ENCODE results near the gene TUNAR.

Gene TUNAR

GRCh38 chr14:95875831-95876760 is 536 bp upstream of the TUNAR start:
- no peak for DNase-seq

DNA sequence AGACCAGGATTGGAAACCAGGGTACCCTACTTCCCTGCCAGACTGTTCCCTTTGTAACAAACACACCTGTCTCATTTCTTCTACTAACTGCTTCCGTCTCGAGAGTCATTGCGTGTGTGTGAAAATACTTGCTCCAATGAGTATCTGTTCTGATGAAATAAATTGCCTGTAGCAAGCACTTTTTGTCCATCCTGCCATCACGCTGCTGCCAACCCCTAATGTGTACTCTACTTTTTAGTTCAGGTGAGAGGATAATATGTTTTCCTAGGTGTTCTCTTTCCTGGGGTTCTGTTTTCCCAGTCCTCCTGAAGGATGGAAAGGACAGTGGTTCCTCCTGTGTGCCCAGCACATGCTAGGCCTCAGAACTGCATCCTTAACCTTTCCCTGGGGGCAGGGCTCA is 1.0 kb downstream of the TUNAR start:
- no peak for DNase-seq

DNA sequence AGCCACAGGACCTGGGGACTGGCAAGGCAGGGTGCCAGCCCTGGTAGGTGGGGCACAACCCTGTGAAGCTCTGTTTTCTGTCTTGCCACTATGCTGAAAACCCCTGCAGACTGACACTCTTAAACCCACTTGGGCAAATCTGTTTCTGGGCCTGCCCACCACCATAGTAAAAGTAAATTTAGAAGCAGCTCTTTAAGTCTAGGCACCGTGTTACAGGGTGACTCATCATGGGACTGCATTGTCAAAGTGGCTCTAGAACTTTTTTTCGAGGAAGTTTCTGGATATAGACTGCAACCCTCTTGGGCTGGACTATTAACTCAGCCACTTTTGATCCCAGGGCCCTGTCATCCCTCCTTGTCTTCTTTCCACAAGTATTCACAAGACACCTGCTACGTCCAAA is 7.7 kb downstream of the TUNAR start:
- DNase-seq: no peak

DNA sequence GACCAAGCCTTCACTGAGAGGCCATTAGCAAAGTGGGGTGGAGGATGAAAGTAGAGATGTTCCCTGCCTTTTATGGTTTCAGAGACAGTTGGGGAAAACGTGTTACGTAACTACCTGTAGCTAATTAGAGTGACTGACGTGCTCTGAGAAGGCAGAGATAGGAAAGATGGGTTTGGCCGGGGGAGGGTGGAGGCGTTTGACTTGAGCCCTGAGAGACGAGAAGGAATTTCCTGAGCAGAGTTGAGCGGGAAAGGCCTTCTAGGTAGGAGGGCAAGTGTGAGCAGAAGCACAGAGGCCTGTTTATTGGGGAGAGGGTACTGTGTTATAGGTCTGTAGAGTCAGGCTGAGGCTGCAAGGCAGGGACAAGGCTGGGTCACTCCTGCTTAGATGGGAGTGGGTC is 8.6 kb downstream of the TUNAR start:
- no peak for DNase-seq

- DNase-seq: no peak
Measured at GRCh38 chr14:95885866-95886265, 9.2 kb downstream of the TUNAR start.

GRCh38 chr14:95886366-95887056 is 9.9 kb downstream of the TUNAR start:
- DNase-seq: no peak

GRCh38 chr14:95887351-95887750 is 10.7 kb downstream of the TUNAR start:
- DNase-seq: no peak

GRCh38 chr14:95889236-95889979 is 12.8 kb downstream of the TUNAR start:
- no peak for DNase-seq

DNA sequence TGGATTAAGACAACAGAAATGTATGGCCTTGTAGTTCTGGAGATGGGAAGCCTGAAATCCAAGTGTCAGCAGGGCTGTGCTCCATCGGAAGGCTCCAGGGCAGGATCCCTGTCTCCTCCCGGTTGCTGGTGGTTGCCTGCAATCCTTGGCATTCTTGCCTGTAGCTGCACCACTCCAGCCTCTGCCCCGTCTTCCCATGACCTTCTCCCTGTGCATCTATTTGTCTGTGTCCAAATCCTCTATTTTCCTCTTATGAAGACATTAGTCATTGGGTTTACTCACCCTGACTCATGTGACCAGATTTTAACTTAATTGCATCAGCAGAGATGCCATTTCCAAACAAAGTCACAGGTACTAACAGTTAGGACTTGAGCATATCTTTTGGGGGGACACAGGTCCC is 15.1 kb downstream of the TUNAR start:
- no peak for DNase-seq

DNA sequence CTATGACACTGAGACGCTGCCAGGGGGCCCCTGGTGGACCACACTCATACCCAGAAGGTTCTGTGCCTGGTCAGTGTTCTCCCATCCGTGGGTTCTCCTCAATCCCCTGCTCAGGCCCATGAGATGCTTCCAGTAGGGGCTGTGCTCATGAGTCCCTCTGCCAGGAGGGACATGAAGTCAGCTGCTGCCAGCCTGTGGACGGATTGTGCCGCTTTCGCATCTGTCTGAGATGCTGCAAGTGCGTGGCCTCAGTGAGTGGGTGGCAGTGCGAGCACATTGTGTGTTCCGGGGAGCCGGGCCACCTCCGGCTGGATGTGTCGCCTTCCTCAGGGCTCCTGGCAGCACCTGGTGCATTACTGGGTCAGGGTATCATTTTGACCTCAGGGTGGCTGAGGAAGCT is 15.5 kb downstream of the TUNAR start:
- DNase-seq: no peak

DNA sequence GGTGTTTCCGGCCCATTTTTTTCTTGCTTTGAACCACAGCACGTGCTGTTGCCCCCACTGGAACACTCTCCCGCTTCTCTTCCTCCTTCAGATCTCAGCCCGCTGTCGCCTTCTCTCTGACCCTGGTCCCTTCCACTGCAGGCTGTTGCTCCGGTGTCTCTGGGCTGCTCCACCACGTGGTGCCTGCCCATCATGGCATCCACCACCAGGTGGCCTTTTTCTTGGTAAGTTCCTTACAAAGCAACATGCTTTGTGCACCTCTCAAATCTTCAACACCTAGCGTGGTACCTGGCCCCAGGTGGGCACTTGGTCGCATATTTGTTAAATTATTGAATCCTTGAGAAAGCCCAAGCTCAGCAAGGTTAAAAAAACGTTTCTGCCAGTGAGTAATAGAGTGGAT is 19.1 kb downstream of the TUNAR start:
- no peak for DNase-seq

DNA sequence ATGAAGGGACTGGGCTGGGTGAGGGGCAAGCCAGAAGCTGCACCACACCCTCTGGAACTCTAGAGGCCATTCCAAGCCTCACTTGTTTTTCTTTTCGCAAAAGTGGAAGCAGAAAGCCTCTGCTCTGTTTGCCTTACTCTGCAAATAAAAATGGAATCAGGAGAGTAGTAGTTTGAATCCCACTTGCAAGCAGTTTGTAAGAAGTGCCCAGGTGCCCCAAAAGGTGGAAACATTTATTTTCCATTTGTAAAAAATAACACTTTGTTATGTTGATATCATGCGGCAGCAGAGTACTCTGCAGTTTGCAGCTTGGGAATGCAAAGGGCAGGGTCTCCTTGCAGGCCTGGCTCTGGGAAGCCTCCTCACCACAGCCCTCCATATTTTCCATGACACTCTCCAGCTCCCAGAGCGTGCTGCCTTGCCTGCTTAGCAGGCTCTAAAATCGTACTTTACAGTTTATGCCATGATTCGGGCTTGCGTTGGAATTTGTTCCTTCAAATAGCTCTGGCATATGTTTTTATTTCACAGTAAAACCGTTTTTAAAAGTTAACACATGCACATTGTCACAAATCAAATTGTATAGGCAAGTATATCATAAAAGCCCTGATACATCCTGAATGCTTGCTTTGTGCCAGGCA is 20.0 kb downstream of the TUNAR start:
- DNase-seq: no peak

DNA sequence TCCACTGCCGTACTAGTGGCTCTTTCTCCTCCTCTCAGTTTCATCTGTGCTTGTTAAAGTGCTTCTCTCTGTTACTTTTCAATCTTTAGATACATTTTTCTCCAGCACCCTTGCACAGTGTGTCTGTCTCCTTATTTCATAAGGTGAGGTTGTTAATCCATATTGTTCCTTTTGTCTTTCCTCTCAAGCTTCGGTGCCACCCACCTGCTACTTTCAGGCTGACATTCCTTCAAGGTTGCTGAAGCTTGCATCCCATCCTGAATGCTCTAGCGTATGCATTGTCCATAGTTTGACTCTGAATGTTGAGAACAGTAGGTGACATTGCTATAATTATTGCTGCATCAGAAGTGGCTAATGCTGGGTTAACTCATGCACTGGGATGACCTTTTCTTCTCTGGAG is 20.6 kb downstream of the TUNAR start:
- DNase-seq: no peak

DNA sequence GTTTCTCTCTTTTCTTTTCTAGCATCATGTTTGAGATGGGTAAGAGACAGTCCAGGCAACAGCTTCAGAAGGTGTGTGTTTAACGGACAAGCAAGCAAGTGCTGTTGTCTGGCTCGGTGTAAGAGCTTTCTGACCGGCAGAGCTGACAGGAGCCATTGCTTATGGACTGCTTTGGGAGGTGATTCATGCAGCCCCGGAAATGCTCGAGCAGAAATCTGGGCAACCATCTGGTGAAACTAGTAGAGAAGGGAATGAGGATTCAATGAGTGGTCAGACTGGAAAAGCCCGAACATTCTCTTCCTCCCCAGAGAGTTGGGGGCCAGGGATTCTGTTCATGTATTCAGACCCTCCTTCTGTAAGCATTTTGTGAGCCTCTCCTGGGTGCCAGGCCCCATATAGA is 24.4 kb downstream of the TUNAR start:
- no peak for DNase-seq

GRCh38 chr14:95902273-95902826 is 25.7 kb downstream of the TUNAR start:
- no peak for DNase-seq

GRCh38 chr14:95903165-95903564 is 26.5 kb downstream of the TUNAR start:
- no peak for DNase-seq

GRCh38 chr14:95903616-95904107 is 27.0 kb downstream of the TUNAR start:
- no peak for DNase-seq

DNA sequence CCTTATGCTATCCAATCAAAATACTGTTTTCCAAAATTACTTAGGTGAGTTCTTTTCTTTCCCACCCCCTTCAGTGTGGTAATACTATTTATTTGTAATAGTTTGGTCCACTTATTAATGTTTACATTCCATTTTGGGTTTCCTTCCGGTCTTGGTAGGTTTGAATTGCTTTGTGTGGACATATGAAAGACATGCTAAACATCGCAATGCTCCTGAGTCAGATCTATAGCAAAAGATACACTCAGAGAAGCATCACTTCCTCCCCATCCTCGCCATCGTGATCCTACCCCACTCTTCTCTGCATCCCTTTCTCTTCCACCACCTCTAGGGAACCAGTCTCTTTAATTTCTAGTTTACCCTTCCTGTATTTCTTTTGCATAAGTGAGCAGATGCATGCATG is 30.0 kb downstream of the TUNAR start:
- DNase-seq: no peak

DNA sequence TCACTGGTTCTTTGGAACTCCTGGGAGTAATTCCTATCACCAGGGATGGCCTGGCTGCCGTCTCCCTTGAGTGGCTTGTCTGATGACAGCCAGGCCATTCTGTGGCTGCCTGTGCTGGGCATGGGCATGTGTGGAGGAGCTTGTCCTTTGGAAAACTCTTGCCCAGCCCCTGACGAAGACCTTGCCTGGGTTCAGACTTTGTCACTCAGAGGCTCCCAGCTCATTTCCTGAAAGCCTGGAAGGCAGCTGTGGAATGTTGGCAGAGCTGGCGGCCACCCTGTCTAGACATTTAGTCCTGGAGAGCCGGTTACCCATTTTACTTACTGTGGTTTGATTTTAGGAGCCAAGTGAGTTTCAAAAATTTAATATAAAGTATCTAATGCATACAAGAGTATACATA is 34.0 kb downstream of the TUNAR start:
- no peak for DNase-seq

- no peak for DNase-seq
Measured at GRCh38 chr14:95911456-95911855, 34.8 kb downstream of the TUNAR start.

GRCh38 chr14:95915330-95915729 is 38.7 kb downstream of the TUNAR start:
- DNase-seq: no peak

GRCh38 chr14:95918466-95918865 is 41.8 kb downstream of the TUNAR start:
- DNase-seq: no peak
